Activated naive CD8-positive, alpha-beta T cell treated with anti-CD3 and anti-CD28 coated beads, Interleukin-2, amount 10 ng/mL, durations not matched to agents 7 days and 5 days (primary cell): Measurements from ENCODE around the gene TST. TPM values are rescaled to one million over a fixed set of nuclear protein-coding genes. Genes with fewer than 3 reads are reported as not detected.

ENCODE experiments used
- ATAC-seq: fragments of 150-1000 bp; cut with Tn5 transposase; one replicate; pipeline ENCODE4 v1.10.0; 2021; ENCODE audit warnings: low read depth, moderate library complexity
- POLR2A ChIA-PET: fragments of 350-600 bp; sonication (Branson Sonifier 250); formaldehyde crosslinking; loops from one replicate; lab custom pipeline; 2021; ENCODE audit warnings: antibody characterized with exemption; lab: Charles Lee
- DNase-seq: peaks from one replicate; pipeline ENCODE4 v3.0.0; 2021
- H3K27ac Mint-ChIP-seq: one replicate; pipeline ENCODE4 v1.8.0; 2022; ENCODE audit warnings: mild to moderate bottlenecking, mixed read lengths
- H3K27me3 Mint-ChIP-seq: one replicate; pipeline ENCODE4 v1.8.0; 2022; ENCODE audit warnings: mild to moderate bottlenecking, moderate library complexity, mixed read lengths
- H3K36me3 Mint-ChIP-seq: one replicate; pipeline ENCODE4 v1.8.0; 2021; ENCODE audit warnings: mild to moderate bottlenecking, mixed read lengths
- H3K4me1 Mint-ChIP-seq: one replicate; pipeline ENCODE4 v1.8.0; 2021; ENCODE audit warnings: mixed read lengths
- H3K4me3 Mint-ChIP-seq: one replicate; pipeline ENCODE4 v1.8.0; 2022; ENCODE audit warnings: mild to moderate bottlenecking, moderate library complexity, mixed read lengths
- H3K9me3 Mint-ChIP-seq: one replicate; pipeline ENCODE4 v1.8.0; 2021; ENCODE audit warnings: mixed read lengths
- total RNA-seq, 2 experiments: library from RNA; stranded (reverse); gene quantifications; one replicate each; pipeline ENCODE4 v1.2.3, GENCODE V29; 2021

The TST gene
- total RNA-seq, 2 experiments from 2014 or later = 3.7 to 6.1 TPM

- POLR2A ChIA-PET = no interaction called here
- DNase-seq (no peak), ATAC-seq (no peak)
- H3K4me3 Mint-ChIP-seq = no peak overlapping the region
- H3K9me3 Mint-ChIP-seq = no peaks in the 10 kb centered on the region
- H3K27ac Mint-ChIP-seq = no peak overlapping the region
- no peaks in the 10 kb centered on the region for H3K4me1 Mint-ChIP-seq
- H3K36me3 Mint-ChIP-seq = no peaks in the 10 kb centered on the region
- H3K27me3 Mint-ChIP-seq = peaks cover 18% of the 10 kb centered on the region
Observed at GRCh38 chr22:37033605-37034430, 14.6 kb upstream of the TST start.

GRCh38 chr22:37032535-37033460, 13.6 kb upstream of the TST start:
- Mint-ChIP-seq H3K9me3 (no peaks in the 10 kb centered on the region), H3K27ac (no peak overlapping the region), H3K36me3 (no peaks in the 10 kb centered on the region), H3K27me3 (peaks cover 18% of the 10 kb centered on the region), H3K4me3 (no peak overlapping the region), H3K4me1 (no peaks in the 10 kb centered on the region)
- no peak for ATAC-seq
- no peak for DNase-seq
- POLR2A ChIA-PET = no interaction called here

GRCh38 chr22:37032134-37032534, 12.9 kb upstream of the TST start:
- no peak overlapping the region for H3K27ac Mint-ChIP-seq
- ATAC-seq (no peak), DNase-seq (no peak)
- no peaks in the 10 kb centered on the region for H3K4me1 Mint-ChIP-seq
- H3K27me3 Mint-ChIP-seq = peaks cover 18% of the 10 kb centered on the region
- POLR2A ChIA-PET = no interaction called here
- no peaks in the 10 kb centered on the region for H3K36me3 Mint-ChIP-seq
- H3K4me3 Mint-ChIP-seq = no peak overlapping the region
- no peaks in the 10 kb centered on the region for H3K9me3 Mint-ChIP-seq

- Mint-ChIP-seq H3K36me3 (no peaks in the 10 kb centered on the region), H3K4me1 (no peaks in the 10 kb centered on the region), H3K9me3 (no peaks in the 10 kb centered on the region), H3K27ac (no peak overlapping the region), H3K27me3 (peaks cover 9% of the 10 kb centered on the region), H3K4me3 (no peak overlapping the region)
- POLR2A ChIA-PET = no interaction called here
- DNase-seq = no peak
- no peak for ATAC-seq
Observed at GRCh38 chr22:37030560-37031281, 11.5 kb upstream of the TST start.

- H3K4me3 Mint-ChIP-seq = no peak overlapping the region
- no peaks in the 10 kb centered on the region for H3K9me3 Mint-ChIP-seq
- POLR2A ChIA-PET = no interaction called here
- DNase-seq (no peak), ATAC-seq (no peak)
- H3K27me3 Mint-ChIP-seq = no peaks in the 10 kb centered on the region
- peaks cover 1% of the 10 kb centered on the region for H3K4me1 Mint-ChIP-seq
- H3K36me3 Mint-ChIP-seq = peaks cover 5% of the 10 kb centered on the region
- no peak overlapping the region for H3K27ac Mint-ChIP-seq
Observed at GRCh38 chr22:37028692-37029674, 9.7 kb upstream of the TST start.

- DNase-seq (no peak), ATAC-seq (no peak)
- H3K27ac Mint-ChIP-seq = no peak overlapping the region
- no peaks in the 10 kb centered on the region for H3K27me3 Mint-ChIP-seq
- H3K4me1 Mint-ChIP-seq = peaks cover 1% of the 10 kb centered on the region
- H3K36me3 Mint-ChIP-seq = peaks cover 5% of the 10 kb centered on the region
- no peak overlapping the region for H3K4me3 Mint-ChIP-seq
- POLR2A ChIA-PET = no interaction called here
- no peaks in the 10 kb centered on the region for H3K9me3 Mint-ChIP-seq
Observed at GRCh38 chr22:37027556-37027955, 8.3 kb upstream of the TST start.

GRCh38 chr22:37026325-37026724, 7.1 kb upstream of the TST start:
- DNase-seq (no peak), ATAC-seq (no peak)
- H3K27ac Mint-ChIP-seq = no peak overlapping the region
- H3K4me3 Mint-ChIP-seq = no peak overlapping the region
- peaks cover 4% of the 10 kb centered on the region for H3K4me1 Mint-ChIP-seq
- H3K36me3 Mint-ChIP-seq = peaks cover 5% of the 10 kb centered on the region
- POLR2A ChIA-PET = no interaction called here
- peaks cover 3% of the 10 kb centered on the region for H3K27me3 Mint-ChIP-seq
- H3K9me3 Mint-ChIP-seq = no peaks in the 10 kb centered on the region

- no peak for ATAC-seq
- no peak overlapping the region for H3K4me3 Mint-ChIP-seq
- DNase-seq = no peak
- POLR2A ChIA-PET = interaction anchor here (0.5 kb wide), 1 partner anchor 14 kb away, joined by 4 read pairs; no protein-coding TSS in a partner anchor
- no peak overlapping the region for H3K27ac Mint-ChIP-seq
- H3K36me3 Mint-ChIP-seq = peaks cover 5% of the 10 kb centered on the region
- peaks cover 5% of the 10 kb centered on the region for H3K27me3 Mint-ChIP-seq
- H3K4me1 Mint-ChIP-seq = peaks cover 5% of the 10 kb centered on the region
- H3K9me3 Mint-ChIP-seq = no peaks in the 10 kb centered on the region
Observed at GRCh38 chr22:37025500-37026070, 6.3 kb upstream of the TST start.

- H3K27me3 Mint-ChIP-seq = peaks cover 8% of the 10 kb centered on the region
Observed at GRCh38 chr22:37024339-37025157, 5.3 kb upstream of the TST start.

GRCh38 chr22:37023743-37024338, 4.6 kb upstream of the TST start:
- ATAC-seq (no peak), DNase-seq (no peak)
- Mint-ChIP-seq H3K4me1 (peaks cover 8% of the 10 kb centered on the region), H3K27me3 (peaks cover 8% of the 10 kb centered on the region), H3K9me3 (no peaks in the 10 kb centered on the region), H3K36me3 (peaks cover 5% of the 10 kb centered on the region), H3K27ac (no peak overlapping the region), H3K4me3 (no peak overlapping the region)
- POLR2A ChIA-PET = no interaction called here

More at GRCh38 chr22:37024339-37025157, 5.3 kb upstream of the TST start:
- POLR2A ChIA-PET = no interaction called here
- Mint-ChIP-seq H3K4me3 (no peak overlapping the region), H3K4me1 (peaks cover 8% of the 10 kb centered on the region), H3K9me3 (no peaks in the 10 kb centered on the region), H3K27ac (no peak overlapping the region), H3K36me3 (peaks cover 5% of the 10 kb centered on the region)
- ATAC-seq (no peak), DNase-seq (no peak)
